DND-41 (cell line): ENCODE data around the gene SMARCAL1.
A peak's percentile ranks its signal among the peaks of the same experiment; 100 is the strongest.

Experiments used
- ATAC-seq: fragments of 200-7000 bp; cut with Tn5 transposase; 3 replicates; pipeline ENCODE4 v1.9.1; 2021; ENCODE audit warnings: low read depth; ENCODE audit not compliant: insufficient read depth
- DNase-seq: peaks from one replicate; pipeline ENCODE4 v3.0.0-alpha.2; 2020
- H2AFZ ChIP-seq: 2 replicates; pipeline ENCODE4 v1.6.0; 2012; ENCODE audit warnings: low read depth, low read length
- H3K27ac ChIP-seq: 2 replicates; pipeline ENCODE4 v1.5.1; 2012; ENCODE audit warnings: low read length, inconsistent platforms
- H3K27me3 ChIP-seq: fragments of 200-600 bp; sonication (generic); 2 replicates; pipeline ENCODE4 v1.6.0; 2012; ENCODE audit warnings: low read length, mild to moderate bottlenecking, inconsistent platforms; ENCODE audit not compliant: insufficient read depth, poor library complexity
- H3K36me3 ChIP-seq: 2 replicates; pipeline ENCODE4 v1.5.1; 2012; ENCODE audit warnings: low read length, inconsistent platforms; ENCODE audit not compliant: insufficient read depth
- H3K4me1 ChIP-seq: 2 replicates; pipeline ENCODE4 v1.5.1; 2012; ENCODE audit warnings: mild to moderate bottlenecking, low read length; ENCODE audit not compliant: insufficient read depth
- H3K4me2 ChIP-seq: 2 replicates; pipeline ENCODE4 v1.6.0; 2012; ENCODE audit warnings: mild to moderate bottlenecking, moderate library complexity, low read length, inconsistent platforms; ENCODE audit not compliant: insufficient read depth
- H3K4me3 ChIP-seq, 2 experiments: fragments of 200-600 bp in 1 of 2; shearing (Covaris generic) in 1 of 2; 2 replicates each; pipeline ENCODE4 v1.5.1; 2012 to 2016; ENCODE audit warnings: inconsistent platforms in 2 of 2, low read length in 2 of 2, mild to moderate bottlenecking in 2 of 2, low read depth in 1 of 2, moderate library complexity in 1 of 2
- H3K79me2 ChIP-seq: 2 replicates; pipeline ENCODE4 v1.6.0; 2012; ENCODE audit warnings: low read length, inconsistent platforms; ENCODE audit not compliant: insufficient read depth
- H3K9ac ChIP-seq: 2 replicates; pipeline ENCODE4 v1.6.0; 2012; ENCODE audit warnings: low read depth, mild to moderate bottlenecking, inconsistent platforms, low read length, moderate library complexity
- H3K9me3 ChIP-seq: 2 replicates; pipeline ENCODE4 v1.5.1; 2012; ENCODE audit warnings: low read length, moderate library complexity, mild to moderate bottlenecking, inconsistent platforms; ENCODE audit not compliant: insufficient read depth, severe bottlenecking
- H4K20me1 ChIP-seq: 2 replicates; pipeline ENCODE4 v1.6.0; 2012; ENCODE audit warnings: low read length; ENCODE audit not compliant: insufficient read depth
- EZH2 ChIP-seq: IDR thresholded peaks from 3 replicates; pipeline ENCODE4 v1.6.1; 2012; ENCODE audit warnings: borderline replicate concordance, low read depth, mild to moderate bottlenecking, moderate library complexity, low read length, inconsistent platforms; ENCODE audit not compliant: severe bottlenecking
- TF ChIP-seq, protein P1 (sequence below): IDR thresholded peaks from 2 replicates; pipeline ENCODE4 v1.5.1; 2012; ENCODE audit warnings: borderline replicate concordance, low read length, moderate library complexity, mild to moderate bottlenecking; ENCODE audit not compliant: poor library complexity, severe bottlenecking; ENCODE audit errors: extremely low read depth

Gene SMARCAL1

GRCh38 chr2:216503697-216504375 lies 91.6 kb downstream of the SMARCAL1 start:
- Histone ChIP-seq H2AFZ (no peak overlapping the region), H3K4me3 (no peak overlapping the region), H4K20me1 (peaks cover 54% of the 10 kb centered on the region), H3K9ac (no peak overlapping the region), H3K36me3 (peaks cover 82% of the 10 kb centered on the region), H3K4me2 (no peak overlapping the region), H3K9me3 (no peaks in the 10 kb centered on the region), H3K27me3 (no peaks in the 10 kb centered on the region), H3K27ac (no peak overlapping the region), H3K79me2 (peaks cover 41% of the 10 kb centered on the region), H3K4me1 (peaks cover 25% of the 10 kb centered on the region)
- TF ChIP-seq, protein P1, sequence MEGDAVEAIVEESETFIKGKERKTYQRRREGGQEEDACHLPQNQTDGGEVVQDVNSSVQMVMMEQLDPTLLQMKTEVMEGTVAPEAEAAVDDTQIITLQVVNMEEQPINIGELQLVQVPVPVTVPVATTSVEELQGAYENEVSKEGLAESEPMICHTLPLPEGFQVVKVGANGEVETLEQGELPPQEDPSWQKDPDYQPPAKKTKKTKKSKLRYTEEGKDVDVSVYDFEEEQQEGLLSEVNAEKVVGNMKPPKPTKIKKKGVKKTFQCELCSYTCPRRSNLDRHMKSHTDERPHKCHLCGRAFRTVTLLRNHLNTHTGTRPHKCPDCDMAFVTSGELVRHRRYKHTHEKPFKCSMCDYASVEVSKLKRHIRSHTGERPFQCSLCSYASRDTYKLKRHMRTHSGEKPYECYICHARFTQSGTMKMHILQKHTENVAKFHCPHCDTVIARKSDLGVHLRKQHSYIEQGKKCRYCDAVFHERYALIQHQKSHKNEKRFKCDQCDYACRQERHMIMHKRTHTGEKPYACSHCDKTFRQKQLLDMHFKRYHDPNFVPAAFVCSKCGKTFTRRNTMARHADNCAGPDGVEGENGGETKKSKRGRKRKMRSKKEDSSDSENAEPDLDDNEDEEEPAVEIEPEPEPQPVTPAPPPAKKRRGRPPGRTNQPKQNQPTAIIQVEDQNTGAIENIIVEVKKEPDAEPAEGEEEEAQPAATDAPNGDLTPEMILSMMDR, result no peak
- no peak for TF ChIP-seq EZH2
- ATAC-seq (no peak), DNase-seq (no peak)

GRCh38 chr2:216504376-216504762 lies 92.1 kb downstream of the SMARCAL1 start:
- no peaks in the 10 kb centered on the region for H3K9me3 ChIP-seq
- no peak overlapping the region for H3K4me2 ChIP-seq
- peaks cover 24% of the 10 kb centered on the region for H3K4me1 ChIP-seq
- no peaks in the 10 kb centered on the region for H3K27me3 ChIP-seq
- ATAC-seq (peak; percentile 12; the same call in 1 of the 3 replicates), DNase-seq (no peak)
- no peak overlapping the region for H3K4me3 ChIP-seq
- peaks cover 81% of the 10 kb centered on the region for H3K36me3 ChIP-seq
- TF ChIP-seq, protein P1, result no peak
- TF ChIP-seq EZH2, result no peak
- H3K27ac ChIP-seq, result no peak overlapping the region
- H3K9ac ChIP-seq, result no peak overlapping the region
- peaks cover 49% of the 10 kb centered on the region for H4K20me1 ChIP-seq
- peaks cover 35% of the 10 kb centered on the region for H3K79me2 ChIP-seq
- H2AFZ ChIP-seq, result no peak overlapping the region

GRCh38 chr2:216505133-216506106 lies 93.1 kb downstream of the SMARCAL1 start:
- H3K4me1 ChIP-seq, result peaks cover 13% of the 10 kb centered on the region
- ATAC-seq (no peak), DNase-seq (no peak)
- peaks cover 25% of the 10 kb centered on the region for H3K79me2 ChIP-seq
- TF ChIP-seq EZH2, result no peak
- TF ChIP-seq, protein P1, result no peak
- H2AFZ ChIP-seq, result no peak overlapping the region
- no peaks in the 10 kb centered on the region for H3K9me3 ChIP-seq
- H4K20me1 ChIP-seq, result peaks cover 39% of the 10 kb centered on the region; the same call in 1 of the 2 replicates
- peaks cover 76% of the 10 kb centered on the region for H3K36me3 ChIP-seq
- H3K4me3 ChIP-seq, result no peak overlapping the region
- H3K27ac ChIP-seq, result no peak overlapping the region
- no peak overlapping the region for H3K4me2 ChIP-seq
- no peak overlapping the region for H3K9ac ChIP-seq
- no peaks in the 10 kb centered on the region for H3K27me3 ChIP-seq
